T47D (cell line): ENCODE results near the gene ADH1B.

ENCODE experiments used
- DNase-seq, 2 experiments: peaks; one replicate each; pipeline versions ENCODE4 v3.0.0 to v3.0.0-alpha.2; 2011 to 2012; ENCODE audit warnings: low read depth in 1 of 2, low spot score in 1 of 2
- JUND ChIP-seq: IDR thresholded peaks from 2 replicates; pipeline ENCODE4 v1.6.1; 2012; ENCODE audit warnings: low read depth
- in situ Hi-C: cut with HindIII; loops from 2 replicates; pipeline ENCODE4 v1.10.0; 2016; ENCODE audit warnings: low sequenced_read_pairs, low pct_unique_long_range_greater_than_20kb

Gene ADH1B

GRCh38 chr4:99310389-99310788 lies 10.8 kb downstream of the ADH1B start:
- no peak for TF ChIP-seq JUND
- DNase-seq: no peak
- in situ Hi-C loops: no loop called here

- in situ Hi-C loops: no loop called here
- no peak for TF ChIP-seq JUND
- no peak for DNase-seq
Observed at GRCh38 chr4:99305638-99306400, 15.4 kb downstream of the ADH1B start.

- no peak for DNase-seq
Observed at GRCh38 chr4:99301376-99302164, 19.6 kb downstream of the ADH1B start.

GRCh38 chr4:99300934-99301333 lies 20.3 kb downstream of the ADH1B start:
- peak in 1 of 2 experiments; percentile 69 for DNase-seq
- in situ Hi-C loops: no loop called here
- no peak for TF ChIP-seq JUND

More at GRCh38 chr4:99301376-99302164, 19.6 kb downstream of the ADH1B start:
- no peak for TF ChIP-seq JUND
- in situ Hi-C loops: no loop called here

GRCh38 chr4:99293357-99293756 lies 27.8 kb downstream of the ADH1B start:
- no peak for TF ChIP-seq JUND
- DNase-seq: no peak
- in situ Hi-C loops: no loop called here

GRCh38 chr4:99290848-99291786 lies 30.1 kb downstream of the ADH1B start, which contains the start of gene ADH1A:
Gene ADH1A (minus strand): TSS chr4:99290985. CDS start chr4:99290914, 71 bp downstream.
- in situ Hi-C loops: no loop called here
- DNase-seq: no peak
- TF ChIP-seq JUND: no peak

GRCh38 chr4:99285387-99285786 lies 35.8 kb downstream of the ADH1B start:
- TF ChIP-seq JUND: no peak
- no peak for DNase-seq
- in situ Hi-C loops: no loop called here

- no peak for TF ChIP-seq JUND
- no peak for DNase-seq
- in situ Hi-C loops: no loop called here
Observed at GRCh38 chr4:99282731-99283130, 38.5 kb downstream of the ADH1B start.

- in situ Hi-C loops: no loop called here
- no peak for TF ChIP-seq JUND
- DNase-seq: no peak
Observed at GRCh38 chr4:99281261-99281660, 39.9 kb downstream of the ADH1B start.

GRCh38 chr4:99276417-99276816 lies 44.8 kb downstream of the ADH1B start:
- TF ChIP-seq JUND: no peak
- no peak for DNase-seq
- in situ Hi-C loops: no loop called here

GRCh38 chr4:99275885-99276284 lies 45.3 kb downstream of the ADH1B start:
- in situ Hi-C loops: no loop called here
- DNase-seq: no peak
- TF ChIP-seq JUND: no peak

- DNase-seq: no peak
- no peak for TF ChIP-seq JUND
- in situ Hi-C loops: no loop called here
Observed at GRCh38 chr4:99275050-99275449, 46.2 kb downstream of the ADH1B start.
